Right cardiac atrium (tissue), 5 donors: ENCODE data around the gene TCAF1. TPM values are rescaled to one million over a fixed set of nuclear protein-coding genes. Genes with fewer than 3 reads are reported as not detected.
A peak's percentile ranks its signal among the peaks of the same experiment; 100 is the strongest.
"Not testable (repeated sequence)": the region's sequence is repeated elsewhere in the genome, so short reads cannot be mapped to it uniquely, and the experiment has no call there.

ENCODE experiments used
- ATAC-seq, 2 donors: fragments of 200-7000 bp; cut with Tn5 transposase; one replicate each; pipeline versions ENCODE4 v1.8.0 to v1.9.1; 2020; ENCODE audit warnings: moderate library complexity in 2 of 2, mild to moderate bottlenecking in 1 of 2
- DNase-seq, 3 donors: peaks; one replicate each; pipeline ENCODE4 v3.0.0-alpha.2; 2020
- H3K27ac ChIP-seq: one replicate; pipeline ENCODE4 v1.5.1; 2013; ENCODE audit warnings: mild to moderate bottlenecking, low read length, control low read depth, moderate library complexity
- H3K27me3 ChIP-seq: one replicate; pipeline ENCODE4 v1.6.1; 2013; ENCODE audit not compliant: control insufficient read depth, insufficient read depth
- H3K4me1 ChIP-seq: one replicate; pipeline ENCODE4 v1.6.1; 2013; ENCODE audit warnings: low read length; ENCODE audit not compliant: control insufficient read depth, insufficient read depth
- H3K4me3 ChIP-seq: one replicate; pipeline ENCODE4 v1.5.1; 2013; ENCODE audit warnings: low read length, control low read depth
- H3K9me3 ChIP-seq: one replicate; pipeline ENCODE4 v1.6.1; 2013; ENCODE audit warnings: low read length; ENCODE audit not compliant: control insufficient read depth
- WGBS: extraction: QIAGEN DNeasy Blood & Tissue Kit; methylation state at CpG from one replicate; pipeline ENCODE4 v1.1.7; 2013; 5-methylcytosine and 5-hydroxymethylcytosine counted together
- intact Hi-C, 4 donors: fragments of 100-400 bp; cut with DNase I; formaldehyde crosslinking; loops; one replicate each; pipeline versions ENCODE4 v1.11.0 to v1.14.0; 2022 to 2023
- polyA plus RNA-seq: library from polyadenylated mRNA; stranded (reverse); fragments of 200-250 nt; gene quantifications from one replicate; pipeline ENCODE4 v1.2.3, GENCODE V29; 2013
- total RNA-seq, 4 donors: library from RNA; stranded (reverse); fragmentation: NEBNext Ultra II Directional; extraction: Animal tissue kit (Norgen Biotek cat#: 25700); gene quantifications; one replicate each; pipeline ENCODE4 v1.2.1, GENCODE V29; 2021
- donor health status: healthy with polysubstance abuse.
- donor health status: DM: no; HTN: yes; CAD: no.
- donor health status: DM: no; HTN: no; CAD: no.
- donor health status: DM: no; HTN: yes; CAD: no; lungs with severe emphysema.
- donor health status: DM: yes; HTN: yes; CAD: no.

Gene TCAF1
- total and polyA plus RNA-seq, 5 donors: 12.7 to 33.7 (median 24.0) TPM

DNA sequence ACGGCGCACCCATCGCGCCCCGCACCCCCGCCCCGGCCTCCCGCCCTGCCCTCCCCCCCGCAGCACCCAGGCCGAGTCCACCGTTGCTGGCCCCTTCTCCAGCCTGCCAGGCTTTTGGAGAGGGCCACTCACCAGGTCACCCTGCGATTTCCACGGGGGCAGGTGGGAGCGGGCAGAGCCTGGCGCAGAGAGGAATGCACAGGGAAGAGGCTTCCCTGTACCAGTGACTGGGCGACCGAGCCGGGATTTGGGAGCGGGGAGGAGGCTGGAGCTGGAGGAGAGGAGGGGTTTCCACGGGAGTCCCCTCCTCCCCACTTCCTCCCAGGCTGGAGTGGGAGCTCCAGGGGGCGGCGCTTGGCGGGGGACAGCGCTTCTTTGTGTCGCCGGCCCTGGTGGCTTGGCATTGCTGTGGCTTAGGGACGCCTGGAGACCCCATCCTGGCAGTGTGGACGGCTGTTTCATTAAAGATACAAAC, 19.3 kb downstream of the TCAF1 start:
- H3K27ac ChIP-seq: peak overlapping the region; percentile 81
- ATAC-seq (peak; percentile 95 to 96), DNase-seq (peak; percentile 86 to 93 (median 91))
- no peaks in the 10 kb centered on the region for H3K27me3 ChIP-seq
- WGBS: 1% methylated on average over 28 of the region's 28 CpGs
- intact Hi-C loops: no loop called here
- H3K9me3 ChIP-seq: no peaks in the 10 kb centered on the region
- peaks cover 3% of the 10 kb centered on the region for H3K4me1 ChIP-seq
- peak overlapping the region; percentile 76 for H3K4me3 ChIP-seq

DNA sequence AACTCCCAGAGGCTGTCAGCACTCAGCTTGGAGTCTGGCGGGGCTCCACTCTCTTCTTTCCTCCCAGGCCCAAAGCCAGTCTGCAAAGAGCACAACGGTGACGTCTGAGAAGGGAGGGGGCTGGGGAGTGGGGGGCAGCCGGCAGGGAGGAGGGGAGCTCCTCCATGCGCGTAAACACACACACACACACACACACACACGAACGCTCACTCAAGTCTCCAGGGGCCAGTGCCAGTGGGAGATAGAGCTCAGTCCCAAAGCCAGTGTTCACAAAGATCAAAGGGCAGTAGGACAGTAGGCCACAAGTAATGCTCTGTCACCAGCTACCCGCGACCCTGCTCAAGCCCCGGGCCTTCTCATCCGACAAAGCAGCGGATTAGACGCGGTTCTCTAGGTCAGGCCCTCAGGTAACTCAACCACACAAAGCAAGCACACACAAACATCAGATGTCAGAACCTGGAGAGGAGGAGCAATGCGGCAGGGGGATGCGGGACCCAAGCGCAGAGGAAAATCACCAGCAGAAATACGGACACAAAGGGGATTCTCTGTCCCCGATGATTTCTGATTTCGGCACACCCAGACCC, 19.9 kb downstream of the TCAF1 start:
- intact Hi-C loops: no loop called here
- peaks cover 3% of the 10 kb centered on the region for H3K4me1 ChIP-seq
- peak; percentile 85 to 87 for ATAC-seq

DNA sequence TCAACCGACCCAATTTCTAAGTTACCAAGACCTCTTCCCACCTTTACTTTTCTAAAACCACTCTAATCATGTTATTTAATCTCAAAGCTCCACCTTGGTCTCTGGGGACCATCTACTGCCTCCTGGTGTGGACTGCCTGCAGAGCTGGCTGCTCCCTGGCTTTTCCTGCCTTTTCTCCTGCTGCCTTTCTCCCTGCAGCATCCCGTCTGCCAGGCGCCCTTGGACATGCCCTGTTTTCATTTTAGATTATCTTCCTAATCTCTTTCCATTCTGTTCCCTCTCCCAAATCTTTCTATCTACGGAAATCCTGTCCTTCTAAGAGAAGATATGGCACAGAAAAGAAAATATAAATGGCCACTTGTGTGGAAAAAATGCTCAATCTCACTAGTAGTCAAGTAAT, 23.1 kb downstream of the TCAF1 start:
- no peak overlapping the region for H3K4me3 ChIP-seq
- 61% methylated on average over 4 of the region's 4 CpGs for whole genome bisulfite sequencing
- H3K27ac ChIP-seq: no peak overlapping the region
- intact Hi-C loops: no loop called here
- ATAC-seq (no peak), DNase-seq (no peak)
- no peaks in the 10 kb centered on the region for H3K9me3 ChIP-seq
- peaks cover 3% of the 10 kb centered on the region for H3K4me1 ChIP-seq
- no peaks in the 10 kb centered on the region for H3K27me3 ChIP-seq

More for the DNA sequence above, 19.9 kb downstream of the TCAF1 start:
- Histone ChIP-seq H3K27me3 (no peaks in the 10 kb centered on the region), H3K4me3 (peak overlapping the region; percentile 76), H3K9me3 (no peaks in the 10 kb centered on the region), H3K27ac (peak overlapping the region; percentile 81)
- 2% methylated on average over 21 of the region's 21 CpGs for WGBS
- peak; percentile 81 to 88 (median 87) for DNase-seq

DNA sequence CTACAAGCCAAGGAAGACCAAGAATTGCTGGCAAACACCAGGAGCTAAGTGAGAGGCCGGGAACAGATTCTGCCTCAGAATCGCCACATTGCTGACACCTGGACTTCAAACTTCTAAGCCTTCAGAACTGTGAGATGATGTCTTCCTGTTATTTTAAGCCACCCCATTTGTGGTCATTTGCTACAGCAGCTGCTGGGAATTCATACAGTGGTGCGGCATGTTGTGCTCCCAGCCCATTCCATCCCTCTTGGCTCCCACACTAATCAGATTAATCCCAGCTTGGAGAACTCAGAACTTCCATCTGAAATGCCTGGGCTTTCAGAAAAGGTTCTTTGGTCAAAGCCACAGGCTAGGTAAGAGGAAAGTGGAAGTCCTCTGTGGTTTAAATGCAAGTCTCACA, 24.9 kb downstream of the TCAF1 start:
- Histone ChIP-seq H3K4me3 (no peak overlapping the region), H3K27ac (no peak overlapping the region), H3K4me1 (peaks cover 3% of the 10 kb centered on the region), H3K27me3 (no peaks in the 10 kb centered on the region), H3K9me3 (no peaks in the 10 kb centered on the region)
- intact Hi-C loops: no loop called here
- DNase-seq: no peak
- no peak for ATAC-seq
- WGBS: 93% methylated on average over 3 of the region's 3 CpGs

DNA sequence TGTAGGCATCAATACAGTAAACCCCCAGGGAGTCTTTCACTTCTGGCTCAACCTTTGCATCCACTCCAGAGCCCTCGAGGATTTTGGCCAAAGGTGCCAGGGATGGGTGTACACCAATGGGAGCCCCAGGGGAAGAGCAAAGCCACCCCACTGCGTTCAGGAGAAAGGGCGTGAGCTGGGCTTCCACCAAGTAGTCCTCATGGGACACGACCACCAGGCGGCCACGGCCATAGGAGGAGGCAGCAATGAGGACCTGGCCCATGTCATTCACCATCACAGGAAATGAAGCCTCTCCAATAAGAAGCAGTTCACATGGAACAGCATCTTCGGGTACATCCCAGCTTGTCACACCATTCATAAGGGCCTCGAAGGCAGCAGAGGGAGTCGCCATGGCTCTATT, 25.8 kb downstream of the TCAF1 start:
- intact Hi-C loops: no loop called here

DNA sequence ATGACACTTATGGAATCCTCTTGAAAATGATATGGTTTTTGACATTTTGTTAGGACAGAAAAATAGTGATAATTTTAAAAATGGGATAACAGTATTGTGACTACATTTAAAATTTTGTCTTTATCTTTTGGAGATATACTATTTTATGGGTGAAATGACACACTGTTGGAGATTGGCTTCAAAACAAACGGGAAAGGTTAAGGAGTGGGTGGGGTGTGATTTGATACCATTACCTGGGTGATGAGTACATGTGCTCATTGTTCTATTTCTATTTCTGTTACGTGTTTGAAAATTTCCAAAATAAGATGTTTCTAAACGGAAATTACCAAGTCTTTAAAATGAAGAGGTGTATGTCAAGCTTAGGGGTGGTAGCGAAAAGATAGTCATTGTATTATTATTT, 28.7 kb downstream of the TCAF1 start:
- intact Hi-C loops, H3K4me1 ChIP-seq, H3K27me3 ChIP-seq, H3K9me3 ChIP-seq, H3K4me3 ChIP-seq, H3K27ac ChIP-seq, DNase-seq, ATAC-seq: not testable (repeated sequence)
- 89% methylated on average over 3 of the region's 4 CpGs for WGBS

More for the DNA sequence above, 25.8 kb downstream of the TCAF1 start:
- no peak for ATAC-seq
- Histone ChIP-seq H3K9me3 (no peaks in the 10 kb centered on the region), H3K27ac (no peak overlapping the region), H3K27me3 (no peaks in the 10 kb centered on the region), H3K4me3 (no peak overlapping the region), H3K4me1 (peaks cover 3% of the 10 kb centered on the region)
- peak in 1 of 3 donors; percentile 40 for DNase-seq
- 96% methylated on average over 9 of the region's 9 CpGs for WGBS

DNA sequence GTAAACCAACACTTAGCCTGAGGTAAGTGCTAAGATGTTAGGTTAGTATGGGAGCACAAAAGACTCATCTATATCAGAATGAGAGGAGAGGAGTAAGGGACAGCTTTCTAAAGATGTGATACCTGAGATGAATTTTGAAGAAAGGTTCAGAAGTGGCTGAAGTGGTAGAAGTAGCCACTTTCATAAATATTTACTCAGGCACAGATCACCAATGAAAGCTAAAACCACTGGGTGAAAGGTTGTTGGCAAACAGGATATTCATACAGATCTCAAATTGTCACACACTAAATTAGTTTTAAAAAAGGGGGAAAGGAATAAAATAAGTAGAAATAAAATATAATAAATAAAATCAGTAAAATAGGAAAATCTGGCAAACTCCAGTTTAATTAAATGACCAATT, 30.4 kb downstream of the TCAF1 start:
- H3K27ac ChIP-seq, DNase-seq, intact Hi-C loops, H3K27me3 ChIP-seq, H3K9me3 ChIP-seq, H3K4me3 ChIP-seq, H3K4me1 ChIP-seq, ATAC-seq: not testable (repeated sequence)

DNA sequence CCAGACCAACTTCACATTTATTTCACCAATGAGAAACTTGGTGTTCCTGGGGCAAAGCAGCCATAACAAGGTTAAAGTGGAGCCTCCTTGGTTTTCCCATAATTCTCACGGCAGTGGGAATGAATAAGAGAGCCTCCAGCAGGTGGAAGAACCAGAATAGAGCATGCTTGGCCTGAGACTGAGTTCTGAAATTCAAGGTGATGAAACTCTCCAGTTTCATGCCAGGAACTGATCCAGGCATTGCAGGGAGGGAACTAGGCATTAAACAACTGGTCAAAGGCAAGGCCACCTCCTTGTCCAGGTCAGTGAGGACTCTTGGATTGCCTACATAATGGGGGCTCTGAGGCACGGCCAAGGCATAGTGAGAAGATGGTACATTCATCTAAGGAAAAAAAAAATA, 44.0 kb downstream of the TCAF1 start:
- H3K4me3 ChIP-seq, ATAC-seq, H3K9me3 ChIP-seq, intact Hi-C loops, H3K4me1 ChIP-seq, H3K27me3 ChIP-seq, DNase-seq, H3K27ac ChIP-seq: not testable (repeated sequence)
- no CpG with 5 or more reads among the region's 2 CpGs for WGBS

DNA sequence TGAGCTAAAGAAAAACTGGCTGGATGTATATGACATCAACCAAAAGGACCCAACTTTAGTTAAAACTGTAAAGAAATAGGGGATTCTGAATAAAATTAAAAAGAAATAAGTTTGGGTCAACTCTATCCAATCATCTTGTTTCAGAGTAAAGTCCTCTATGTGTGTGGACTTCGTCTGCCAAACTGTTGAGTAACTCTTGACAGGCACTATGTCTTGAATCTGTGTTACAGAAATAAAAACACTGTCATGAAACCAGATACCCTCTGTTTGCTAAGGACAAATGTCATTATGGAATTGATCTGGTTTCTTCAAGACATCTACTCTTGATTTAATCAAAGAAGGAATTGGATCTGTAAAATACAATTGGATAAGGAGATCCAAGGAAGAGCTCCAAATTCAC, 46.5 kb downstream of the TCAF1 start:
- H3K27ac ChIP-seq, H3K9me3 ChIP-seq, DNase-seq, H3K27me3 ChIP-seq, intact Hi-C loops, H3K4me3 ChIP-seq, ATAC-seq, H3K4me1 ChIP-seq: not testable (repeated sequence)
- WGBS: no CpG with 5 or more reads among the region's 1 CpG

DNA sequence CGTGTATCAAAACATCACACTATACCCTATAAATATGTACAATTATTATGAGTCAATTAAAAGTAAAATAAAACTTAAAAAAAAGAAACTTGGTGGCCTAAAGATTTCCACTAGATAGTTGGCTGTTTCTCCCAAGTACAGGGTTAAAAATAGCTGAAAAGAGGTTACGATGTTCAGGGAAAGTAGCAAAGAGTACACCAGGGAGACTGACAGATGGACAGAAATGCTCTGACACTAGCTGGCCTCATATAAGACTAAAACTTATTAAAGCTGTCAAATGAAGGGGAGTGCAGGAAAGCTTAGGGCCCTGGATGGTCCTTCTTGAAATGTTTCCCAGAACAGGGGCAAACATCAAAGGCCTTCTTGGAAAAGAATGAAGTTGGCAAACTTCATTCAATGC, 51.3 kb downstream of the TCAF1 start:
- no peak overlapping the region for H3K4me3 ChIP-seq
- WGBS: 68% methylated on average over 2 of the region's 2 CpGs
- no peaks in the 10 kb centered on the region for H3K27me3 ChIP-seq
- no peak overlapping the region for H3K27ac ChIP-seq
- no peaks in the 10 kb centered on the region for H3K4me1 ChIP-seq
- ATAC-seq: peak in 1 of 2 donors; percentile 51
- intact Hi-C loops: no loop called here
- no peaks in the 10 kb centered on the region for H3K9me3 ChIP-seq
- no peak for DNase-seq

DNA sequence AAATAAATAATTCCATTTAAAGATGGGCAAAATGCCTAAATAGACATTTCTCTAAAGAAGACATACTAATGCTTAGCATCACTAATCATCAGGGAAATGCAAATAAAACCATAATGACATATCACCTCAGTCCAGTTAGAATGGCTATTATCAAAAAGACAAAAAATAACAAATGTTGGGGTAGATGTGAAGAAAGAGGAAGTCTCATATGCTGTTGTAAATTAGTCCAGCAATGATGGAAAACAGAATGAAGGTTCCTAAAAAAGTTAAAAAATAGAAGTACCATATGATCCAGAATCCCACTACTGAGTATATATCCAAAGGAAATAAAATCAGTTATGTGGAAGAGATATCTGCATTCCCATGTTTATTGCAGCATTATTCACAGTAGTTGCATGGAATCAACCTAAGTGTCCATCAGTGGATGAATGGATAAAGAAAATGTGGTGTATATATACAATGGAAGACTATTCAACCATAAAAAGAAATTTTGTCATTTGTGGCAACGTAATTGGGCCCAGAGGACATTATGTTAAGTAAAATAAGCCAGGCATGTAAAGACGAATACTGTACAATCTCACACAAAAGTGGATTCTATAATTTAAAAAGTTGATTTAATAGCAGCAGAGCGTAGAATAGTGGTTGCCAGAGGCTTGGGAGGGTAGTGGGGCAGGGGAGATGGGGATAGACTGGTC, 52.0 kb downstream of the TCAF1 start:
- Histone ChIP-seq H3K4me3 (no peak overlapping the region), H3K9me3 (no peaks in the 10 kb centered on the region), H3K27ac (no peak overlapping the region), H3K4me1 (no peaks in the 10 kb centered on the region), H3K27me3 (no peaks in the 10 kb centered on the region)
- no peak for DNase-seq
- intact Hi-C loops: no loop called here
- no peak for ATAC-seq
- 83% methylated on average over 3 of the region's 3 CpGs for WGBS
